ENCODE data around the gene SOCS3. TPM values are rescaled to one million over a fixed set of nuclear protein-coding genes. Genes with fewer than 3 reads are reported as not detected.

Gene SOCS3, protein sequence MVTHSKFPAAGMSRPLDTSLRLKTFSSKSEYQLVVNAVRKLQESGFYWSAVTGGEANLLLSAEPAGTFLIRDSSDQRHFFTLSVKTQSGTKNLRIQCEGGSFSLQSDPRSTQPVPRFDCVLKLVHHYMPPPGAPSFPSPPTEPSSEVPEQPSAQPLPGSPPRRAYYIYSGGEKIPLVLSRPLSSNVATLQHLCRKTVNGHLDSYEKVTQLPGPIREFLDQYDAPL
- 10 to 100 TPM; 39.9 to 56.8 TPM for total RNA-seq

- DNase-seq (ENCODE audit: low spot score) = peak; percentile 99
- Histone ChIP-seq H3K4me3 (peak within 1 kb of the TSS; percentile 67 to 76), H3K36me3 (peaks cover 16% of the 10 kb centered on the region), H3K9me3 (no peaks in the 10 kb centered on the region), H3K4me1 (peaks cover 0 to 57% of the 10 kb centered on the region in 2 donors), H3K27me3 (no peaks in the 10 kb centered on the region), H3K27ac (peak within 1 kb of the TSS; percentile 93 to 94)
- TF ChIP-seq, protein P1, sequence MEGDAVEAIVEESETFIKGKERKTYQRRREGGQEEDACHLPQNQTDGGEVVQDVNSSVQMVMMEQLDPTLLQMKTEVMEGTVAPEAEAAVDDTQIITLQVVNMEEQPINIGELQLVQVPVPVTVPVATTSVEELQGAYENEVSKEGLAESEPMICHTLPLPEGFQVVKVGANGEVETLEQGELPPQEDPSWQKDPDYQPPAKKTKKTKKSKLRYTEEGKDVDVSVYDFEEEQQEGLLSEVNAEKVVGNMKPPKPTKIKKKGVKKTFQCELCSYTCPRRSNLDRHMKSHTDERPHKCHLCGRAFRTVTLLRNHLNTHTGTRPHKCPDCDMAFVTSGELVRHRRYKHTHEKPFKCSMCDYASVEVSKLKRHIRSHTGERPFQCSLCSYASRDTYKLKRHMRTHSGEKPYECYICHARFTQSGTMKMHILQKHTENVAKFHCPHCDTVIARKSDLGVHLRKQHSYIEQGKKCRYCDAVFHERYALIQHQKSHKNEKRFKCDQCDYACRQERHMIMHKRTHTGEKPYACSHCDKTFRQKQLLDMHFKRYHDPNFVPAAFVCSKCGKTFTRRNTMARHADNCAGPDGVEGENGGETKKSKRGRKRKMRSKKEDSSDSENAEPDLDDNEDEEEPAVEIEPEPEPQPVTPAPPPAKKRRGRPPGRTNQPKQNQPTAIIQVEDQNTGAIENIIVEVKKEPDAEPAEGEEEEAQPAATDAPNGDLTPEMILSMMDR (IDR thresholded peaks at IDR 0.05) = no peak
Measured at GRCh38 chr17:78359997-78360370, at the start of gene SOCS3. TSS of gene SOCS3 (minus strand) at chr17:78360077. CDS start at chr17:78359095, 982 bp downstream.

DNA sequence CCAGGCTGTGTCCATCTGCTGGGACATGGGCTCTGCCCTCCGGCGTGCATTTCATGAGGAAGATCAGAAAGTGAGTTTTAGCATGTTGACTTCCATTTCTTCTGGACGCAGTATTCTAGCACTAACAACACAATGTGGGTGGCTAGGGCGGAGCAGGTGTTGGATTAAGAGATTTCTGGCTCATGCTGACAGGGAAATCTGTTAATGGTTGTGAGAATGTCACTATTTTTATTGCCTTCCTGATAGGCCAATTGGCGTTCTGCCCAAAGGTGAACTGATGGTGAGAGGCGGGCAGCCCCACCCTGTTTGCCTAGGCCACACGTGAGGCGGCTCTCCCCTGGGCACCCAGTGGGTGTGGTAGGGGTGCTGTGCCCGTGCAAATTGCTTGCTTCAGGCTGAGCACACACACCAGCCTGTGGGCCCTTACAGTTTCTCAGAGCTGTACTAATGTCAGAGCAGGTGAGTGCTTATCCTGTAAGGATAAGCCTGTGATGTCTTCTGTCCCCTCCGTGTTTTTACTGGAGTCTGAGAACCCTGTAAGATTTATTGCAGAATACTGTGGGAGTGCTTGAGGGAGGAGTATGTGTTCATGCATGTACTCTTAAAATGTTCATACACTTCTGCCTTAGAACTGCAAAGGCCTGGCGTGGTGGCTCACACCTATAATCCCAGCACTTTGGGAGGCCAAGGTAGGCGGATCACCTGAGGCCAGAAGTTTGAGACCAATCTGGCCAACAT is 49.5 kb upstream of the SOCS3 start:
- TF ChIP-seq, protein P1 (IDR thresholded peaks at IDR 0.05) = no peak
- H3K27ac ChIP-seq = no peak overlapping the region

GRCh38 chr17:78408476-78409050 is 48.7 kb upstream of the SOCS3 start:
- no peaks in the 10 kb centered on the region for H3K27me3 ChIP-seq
- peaks cover 28% of the 10 kb centered on the region for H3K36me3 ChIP-seq
- TF ChIP-seq, protein P1 (IDR thresholded peaks at IDR 0.05) = no peak
- DNase-seq (ENCODE audit: low spot score) = no peak
- no peak overlapping the region for H3K27ac ChIP-seq
- no peak overlapping the region for H3K4me3 ChIP-seq
- peaks cover 0 to 58% of the 10 kb centered on the region in 2 donors for H3K4me1 ChIP-seq
- H3K9me3 ChIP-seq = no peaks in the 10 kb centered on the region

More for the DNA sequence above, 49.5 kb upstream of the SOCS3 start:
- Histone ChIP-seq H3K4me3 (no peak overlapping the region), H3K4me1 (peaks cover 0 to 66% of the 10 kb centered on the region in 2 donors), H3K27me3 (no peaks in the 10 kb centered on the region), H3K9me3 (no peaks in the 10 kb centered on the region), H3K36me3 (peaks cover 20% of the 10 kb centered on the region)
- no peak for DNase-seq (ENCODE audit: low spot score)

GRCh38 chr17:78407387-78408000 is 47.6 kb upstream of the SOCS3 start:
- Histone ChIP-seq H3K36me3 (peaks cover 36% of the 10 kb centered on the region), H3K27me3 (no peaks in the 10 kb centered on the region), H3K9me3 (no peaks in the 10 kb centered on the region), H3K4me3 (no peak overlapping the region), H3K27ac (no peak overlapping the region), H3K4me1 (peaks cover 0 to 48% of the 10 kb centered on the region in 2 donors)
- TF ChIP-seq, protein P1 (IDR thresholded peaks at IDR 0.05) = no peak
- DNase-seq (ENCODE audit: low spot score) = no peak

GRCh38 chr17:78406920-78407319 is 47.0 kb upstream of the SOCS3 start:
- Histone ChIP-seq H3K4me1 (peaks cover 0 to 42% of the 10 kb centered on the region in 2 donors), H3K4me3 (no peak overlapping the region)
- no peak for DNase-seq (ENCODE audit: low spot score)

More at GRCh38 chr17:78406920-78407319, 47.0 kb upstream of the SOCS3 start:
- Histone ChIP-seq H3K27ac (no peak overlapping the region), H3K27me3 (no peaks in the 10 kb centered on the region), H3K36me3 (peaks cover 38% of the 10 kb centered on the region), H3K9me3 (no peaks in the 10 kb centered on the region)
- TF ChIP-seq, protein P1 (IDR thresholded peaks at IDR 0.05) = no peak

All from right atrium auricular region (tissue), 2 donors.